GM08714 (cell line): ENCODE data around the gene ECE1.
"Not testable (repeated sequence)": the region's sequence is repeated elsewhere in the genome, so short reads cannot be mapped to it uniquely, and the experiment has no call there.

Source experiments
- H3K4me3 ChIP-seq: fragments of 200-500 bp; sonication (Bioruptor generic); 2 replicates; pipeline ENCODE4 v1.5.1; 2014; ENCODE audit warnings: mild to moderate bottlenecking, low read length, inconsistent platforms
- ZNF274 ChIP-seq: IDR thresholded peaks from 2 replicates; pipeline ENCODE4 v1.6.1; 2012; ENCODE audit warnings: mild to moderate bottlenecking, low read depth, low read length

The ECE1 gene

GRCh38 chr1:21182181-21182731 lies 108.0 kb downstream of the ECE1 start:
- H3K4me3 ChIP-seq, result no peak overlapping the region
- no peak for TF ChIP-seq ZNF274

- H3K4me3 ChIP-seq, result not testable (repeated sequence)
Observed at GRCh38 chr1:21178271-21178670, 112.0 kb downstream of the ECE1 start.

GRCh38 chr1:21176586-21177555 lies 113.4 kb downstream of the ECE1 start, which contains the start of gene EIF4G3:
Gene EIF4G3 (minus strand): TSS chr1:21176897. CDS start chr1:21002742, 174,155 bp downstream.
- H3K4me3 ChIP-seq, result peak within 1 kb of the TSS; percentile 95
- TF ChIP-seq ZNF274, result no peak

GRCh38 chr1:21175670-21176581 lies 114.3 kb downstream of the ECE1 start:
- peak overlapping the region; percentile 95 for H3K4me3 ChIP-seq
- no peak for TF ChIP-seq ZNF274

GRCh38 chr1:21175324-21175669 lies 115.0 kb downstream of the ECE1 start:
- TF ChIP-seq ZNF274, result no peak
- H3K4me3 ChIP-seq, result peak overlapping the region; percentile 95

- H3K4me3 ChIP-seq, result peak overlapping the region; percentile 95
- no peak for TF ChIP-seq ZNF274
Observed at GRCh38 chr1:21174654-21175323, 115.5 kb downstream of the ECE1 start.

- no peak for TF ChIP-seq ZNF274
- peak overlapping the region; percentile 95; the same call in 1 of the 2 replicates for H3K4me3 ChIP-seq
Observed at GRCh38 chr1:21174230-21174629, 116.0 kb downstream of the ECE1 start.

GRCh38 chr1:21173096-21173495 lies 117.2 kb downstream of the ECE1 start:
- H3K4me3 ChIP-seq, result not testable (repeated sequence)

GRCh38 chr1:21170837-21171236 lies 119.4 kb downstream of the ECE1 start:
- not testable (repeated sequence) for H3K4me3 ChIP-seq

GRCh38 chr1:21168444-21168843 lies 121.8 kb downstream of the ECE1 start:
- no peak overlapping the region for H3K4me3 ChIP-seq
- TF ChIP-seq ZNF274, result no peak
